HepG2 (cell line): ENCODE measurements around the gene DUS1L. TPM values are rescaled to one million over a fixed set of nuclear protein-coding genes. Genes with fewer than 3 reads are reported as not detected.
A peak's percentile ranks its signal among the peaks of the same experiment; 100 is the strongest.

Experiments used
- ATF7-NPFF ChIP-seq: sonication (generic); formaldehyde crosslinking; IDR thresholded peaks from 2 replicates; pipeline ENCODE4 v1.8.1; 2023; ENCODE audit warnings: mild to moderate bottlenecking, low read depth, missing genetic modification reagents, moderate library complexity
- GZF1 ChIP-seq: sonication (generic); formaldehyde crosslinking; IDR thresholded peaks from 2 replicates; pipeline ENCODE4 v1.5.1; 2020; ENCODE audit warnings: mild to moderate bottlenecking, missing genetic modification reagents
- KDM5B ChIP-seq: sonication (generic); formaldehyde crosslinking; IDR thresholded peaks from 2 replicates; pipeline ENCODE4 v1.4.0; 2020; ENCODE audit warnings: missing genetic modification reagents, mild to moderate bottlenecking, borderline replicate concordance
- RORA ChIP-seq: sonication (generic); formaldehyde crosslinking; IDR thresholded peaks from 2 replicates; pipeline ENCODE4 v1.5.0; 2020; ENCODE audit warnings: mild to moderate bottlenecking, missing genetic modification reagents, moderate library complexity
- ZFP37 ChIP-seq: sonication (generic); formaldehyde crosslinking; IDR thresholded peaks from 2 replicates; pipeline ENCODE4 v1.4.0; 2020; ENCODE audit warnings: missing genetic modification reagents, borderline replicate concordance
- ZNF282 ChIP-seq: fragments of 450-650 bp; IDR thresholded peaks from 2 replicates; pipeline ENCODE4 v1.6.1; 2018; ENCODE audit not compliant: partially characterized antibody
- ZNF441 ChIP-seq: sonication (generic); formaldehyde crosslinking; IDR thresholded peaks from 2 replicates; pipeline ENCODE4 v1.7.0; 2021; ENCODE audit warnings: missing genetic modification reagents, borderline replicate concordance
- ZNF775 ChIP-seq: sonication (generic); formaldehyde crosslinking; IDR thresholded peaks from 2 replicates; pipeline ENCODE4 v1.4.0; 2020; ENCODE audit warnings: missing genetic modification reagents, mild to moderate bottlenecking, moderate library complexity, borderline replicate concordance
- ZNF792 ChIP-seq: IDR thresholded peaks from 2 replicates; pipeline ENCODE4 v1.6.1; 2016
- polyA plus RNA-seq, 8 experiments: library from polyadenylated mRNA; depleted of rRNA in 3 of 8; stranded (reverse) in 7 of 8; unstranded in 1 of 8; fragments of >200 nt; fragmentation: Illumina TruSeq in 4 of 8; extraction: Trizol in 4 of 8; gene quantifications; 2 replicates each; pipeline versions ENCODE4 v1.2.1 to v1.2.3, GENCODE V29; 2011 to 2016; ENCODE audit warnings: low read depth in 4 of 8, missing spikeins in 1 of 8, mixed read lengths in 1 of 8; ENCODE audit not compliant: insufficient read depth in 1 of 8
- total RNA-seq, 5 experiments: library from RNA; depleted of rRNA; stranded (reverse); fragments of >200 nt; fragmentation: Illumina TruSeq; extraction: Trizol; gene quantifications; 2 replicates each; pipeline ENCODE4 v1.2.3, GENCODE V29; 2016; ENCODE audit warnings: low read depth in 1 of 5
- TF ChIP-seq, protein P1 (sequence below): sonication (generic); formaldehyde crosslinking; IDR thresholded peaks from 2 replicates; pipeline ENCODE4 v1.5.1; 2020; ENCODE audit warnings: mild to moderate bottlenecking, missing genetic modification reagents
- TF ChIP-seq, protein P2 (sequence below): sonication (generic); IDR thresholded peaks from 2 replicates; pipeline ENCODE4 v1.6.1; 2016; ENCODE audit warnings: low read depth, borderline replicate concordance
- TF ChIP-seq, protein P3 (sequence below): sonication (generic); formaldehyde crosslinking; IDR thresholded peaks from 2 replicates; pipeline ENCODE4 v1.4.0; 2020; ENCODE audit warnings: missing genetic modification reagents
- TF ChIP-seq, protein P4 (sequence below): sonication (generic); formaldehyde crosslinking; conservative IDR thresholded peaks from 2 replicates; pipeline ENCODE4 v1.5.0; 2020; ENCODE audit warnings: missing genetic modification reagents
- TF ChIP-seq, protein P5 (sequence below): sonication (generic); formaldehyde crosslinking; IDR thresholded peaks from 2 replicates; pipeline ENCODE4 v1.8.1; 2023; ENCODE audit warnings: mild to moderate bottlenecking, missing genetic modification reagents
- TF ChIP-seq, protein P6 (sequence below): sonication (generic); formaldehyde crosslinking; conservative IDR thresholded peaks from 2 replicates; pipeline ENCODE4 v1.8.0; 2022; ENCODE audit warnings: low read depth, missing genetic modification reagents

The DUS1L gene
- total and polyA plus RNA-seq, 2 of the 13 experiments (the other 11 are each of a cell fraction or from before 2014, with no cell fraction given) = 81.0 to 109 TPM

DNA sequence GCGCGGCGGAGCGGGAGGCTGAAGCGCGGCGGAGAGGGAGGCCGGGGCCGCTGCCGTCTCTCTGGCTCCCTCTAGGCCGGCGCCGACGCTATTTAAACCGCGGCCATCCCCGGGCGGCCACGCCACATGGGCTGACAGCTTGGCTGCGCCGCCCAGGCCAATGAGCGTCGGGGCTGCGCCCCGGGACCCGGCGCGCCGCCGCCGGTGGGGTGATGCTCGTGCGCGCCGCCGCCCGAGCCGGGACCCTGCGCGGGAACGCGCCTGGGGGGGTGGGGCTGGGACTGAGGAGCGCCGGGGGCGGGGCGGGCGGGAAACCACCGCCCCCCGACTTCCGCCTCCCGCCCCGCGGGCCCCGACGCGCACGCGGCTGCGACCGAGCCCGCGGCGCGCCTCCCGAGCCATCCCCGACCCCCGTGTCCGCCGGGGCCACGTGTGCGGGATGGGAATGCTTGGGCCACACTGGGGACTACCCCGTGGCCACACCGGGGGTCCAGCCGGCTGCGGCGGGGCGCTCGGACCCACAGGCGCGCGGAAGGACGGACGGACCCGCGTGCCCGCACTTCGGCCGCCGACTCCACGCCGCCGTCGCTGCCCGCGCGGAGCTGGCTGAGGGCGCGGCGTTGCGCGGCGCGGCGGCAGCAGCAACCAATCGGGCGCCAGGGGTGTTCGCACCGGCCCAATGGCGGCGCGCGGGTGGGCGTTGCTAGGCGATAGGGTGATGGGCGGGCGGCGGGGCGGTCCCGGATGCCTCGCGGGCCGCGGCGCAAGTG lies 32.8 kb upstream of the DUS1L start, which contains the start of gene FASN (continued):
- TF ChIP-seq RORA (CRISPR knock-in tag) (no peak), ZFP37 (CRISPR knock-in tag) (peak; percentile 18; the same call in 1 of the 2 replicates), KDM5B (no peak; the same call in 1 of the 2 replicates), ZNF441 (CRISPR knock-in tag) (peak; percentile 64), ATF7-NPFF (CRISPR knock-in tag) (0 out of 2 replicates have a peak, but pooled peaks have one; percentile 39), ZNF792 (CRISPR knock-in tag) (no peak), ZNF282 (no peak), GZF1 (CRISPR knock-in tag) (no peak), ZNF775 (CRISPR knock-in tag) (no peak)
- TF ChIP-seq, protein P1, sequence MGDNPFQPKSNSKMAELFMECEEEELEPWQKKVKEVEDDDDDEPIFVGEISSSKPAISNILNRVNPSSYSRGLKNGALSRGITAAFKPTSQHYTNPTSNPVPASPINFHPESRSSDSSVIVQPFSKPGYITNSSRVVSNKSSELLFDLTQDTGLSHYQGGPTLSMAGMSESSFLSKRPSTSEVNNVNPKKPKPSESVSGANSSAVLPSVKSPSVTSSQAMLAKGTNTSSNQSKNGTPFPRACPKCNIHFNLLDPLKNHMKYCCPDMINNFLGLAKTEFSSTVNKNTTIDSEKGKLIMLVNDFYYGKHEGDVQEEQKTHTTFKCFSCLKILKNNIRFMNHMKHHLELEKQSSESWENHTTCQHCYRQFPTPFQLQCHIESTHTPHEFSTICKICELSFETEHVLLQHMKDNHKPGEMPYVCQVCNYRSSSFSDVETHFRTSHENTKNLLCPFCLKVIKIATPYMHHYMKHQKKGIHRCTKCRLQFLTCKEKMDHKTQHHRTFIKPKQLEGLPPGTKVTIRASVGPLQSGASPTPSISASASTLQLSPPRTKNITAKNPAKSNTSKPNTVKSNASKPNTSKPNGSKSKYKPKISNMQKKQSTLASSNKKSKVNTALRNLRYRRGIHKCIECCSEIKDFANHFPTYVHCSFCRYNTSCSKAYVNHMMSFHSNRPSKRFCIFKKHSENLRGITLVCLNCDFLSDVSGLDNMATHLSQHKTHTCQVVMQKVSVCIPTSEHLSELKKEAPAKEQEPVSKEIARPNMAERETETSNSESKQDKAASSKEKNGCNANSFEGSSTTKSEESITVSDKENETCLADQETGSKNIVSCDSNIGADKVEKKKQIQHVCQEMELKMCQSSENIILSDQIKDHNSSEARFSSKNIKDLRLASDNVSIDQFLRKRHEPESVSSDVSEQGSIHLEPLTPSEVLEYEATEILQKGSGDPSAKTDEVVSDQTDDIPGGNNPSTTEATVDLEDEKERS (CRISPR knock-in tag) = no peak
- TF ChIP-seq, protein P2, sequence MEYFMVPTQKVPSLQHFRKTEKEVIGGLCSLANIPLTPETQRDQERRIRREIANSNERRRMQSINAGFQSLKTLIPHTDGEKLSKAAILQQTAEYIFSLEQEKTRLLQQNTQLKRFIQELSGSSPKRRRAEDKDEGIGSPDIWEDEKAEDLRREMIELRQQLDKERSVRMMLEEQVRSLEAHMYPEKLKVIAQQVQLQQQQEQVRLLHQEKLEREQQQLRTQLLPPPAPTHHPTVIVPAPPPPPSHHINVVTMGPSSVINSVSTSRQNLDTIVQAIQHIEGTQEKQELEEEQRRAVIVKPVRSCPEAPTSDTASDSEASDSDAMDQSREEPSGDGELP = peak; percentile 46; the same call in 1 of the 2 replicates
- TF ChIP-seq, protein P3, sequence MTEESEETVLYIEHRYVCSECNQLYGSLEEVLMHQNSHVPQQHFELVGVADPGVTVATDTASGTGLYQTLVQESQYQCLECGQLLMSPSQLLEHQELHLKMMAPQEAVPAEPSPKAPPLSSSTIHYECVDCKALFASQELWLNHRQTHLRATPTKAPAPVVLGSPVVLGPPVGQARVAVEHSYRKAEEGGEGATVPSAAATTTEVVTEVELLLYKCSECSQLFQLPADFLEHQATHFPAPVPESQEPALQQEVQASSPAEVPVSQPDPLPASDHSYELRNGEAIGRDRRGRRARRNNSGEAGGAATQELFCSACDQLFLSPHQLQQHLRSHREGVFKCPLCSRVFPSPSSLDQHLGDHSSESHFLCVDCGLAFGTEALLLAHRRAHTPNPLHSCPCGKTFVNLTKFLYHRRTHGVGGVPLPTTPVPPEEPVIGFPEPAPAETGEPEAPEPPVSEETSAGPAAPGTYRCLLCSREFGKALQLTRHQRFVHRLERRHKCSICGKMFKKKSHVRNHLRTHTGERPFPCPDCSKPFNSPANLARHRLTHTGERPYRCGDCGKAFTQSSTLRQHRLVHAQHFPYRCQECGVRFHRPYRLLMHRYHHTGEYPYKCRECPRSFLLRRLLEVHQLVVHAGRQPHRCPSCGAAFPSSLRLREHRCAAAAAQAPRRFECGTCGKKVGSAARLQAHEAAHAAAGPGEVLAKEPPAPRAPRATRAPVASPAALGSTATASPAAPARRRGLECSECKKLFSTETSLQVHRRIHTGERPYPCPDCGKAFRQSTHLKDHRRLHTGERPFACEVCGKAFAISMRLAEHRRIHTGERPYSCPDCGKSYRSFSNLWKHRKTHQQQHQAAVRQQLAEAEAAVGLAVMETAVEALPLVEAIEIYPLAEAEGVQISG (CRISPR knock-in tag) = peak; percentile 83
- TF ChIP-seq, protein P4, sequence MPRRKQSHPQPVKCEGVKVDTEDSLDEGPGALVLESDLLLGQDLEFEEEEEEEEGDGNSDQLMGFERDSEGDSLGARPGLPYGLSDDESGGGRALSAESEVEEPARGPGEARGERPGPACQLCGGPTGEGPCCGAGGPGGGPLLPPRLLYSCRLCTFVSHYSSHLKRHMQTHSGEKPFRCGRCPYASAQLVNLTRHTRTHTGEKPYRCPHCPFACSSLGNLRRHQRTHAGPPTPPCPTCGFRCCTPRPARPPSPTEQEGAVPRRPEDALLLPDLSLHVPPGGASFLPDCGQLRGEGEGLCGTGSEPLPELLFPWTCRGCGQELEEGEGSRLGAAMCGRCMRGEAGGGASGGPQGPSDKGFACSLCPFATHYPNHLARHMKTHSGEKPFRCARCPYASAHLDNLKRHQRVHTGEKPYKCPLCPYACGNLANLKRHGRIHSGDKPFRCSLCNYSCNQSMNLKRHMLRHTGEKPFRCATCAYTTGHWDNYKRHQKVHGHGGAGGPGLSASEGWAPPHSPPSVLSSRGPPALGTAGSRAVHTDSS (CRISPR knock-in tag) = 0 out of 2 replicates have a peak, but pooled peaks have one; percentile 80
- TF ChIP-seq, protein P5, sequence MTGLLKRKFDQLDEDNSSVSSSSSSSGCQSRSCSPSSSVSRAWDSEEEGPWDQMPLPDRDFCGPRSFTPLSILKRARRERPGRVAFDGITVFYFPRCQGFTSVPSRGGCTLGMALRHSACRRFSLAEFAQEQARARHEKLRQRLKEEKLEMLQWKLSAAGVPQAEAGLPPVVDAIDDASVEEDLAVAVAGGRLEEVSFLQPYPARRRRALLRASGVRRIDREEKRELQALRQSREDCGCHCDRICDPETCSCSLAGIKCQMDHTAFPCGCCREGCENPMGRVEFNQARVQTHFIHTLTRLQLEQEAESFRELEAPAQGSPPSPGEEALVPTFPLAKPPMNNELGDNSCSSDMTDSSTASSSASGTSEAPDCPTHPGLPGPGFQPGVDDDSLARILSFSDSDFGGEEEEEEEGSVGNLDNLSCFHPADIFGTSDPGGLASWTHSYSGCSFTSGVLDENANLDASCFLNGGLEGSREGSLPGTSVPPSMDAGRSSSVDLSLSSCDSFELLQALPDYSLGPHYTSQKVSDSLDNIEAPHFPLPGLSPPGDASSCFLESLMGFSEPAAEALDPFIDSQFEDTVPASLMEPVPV (CRISPR knock-in tag) = no peak; the same call in none of the 2 replicates
- TF ChIP-seq, protein P6, sequence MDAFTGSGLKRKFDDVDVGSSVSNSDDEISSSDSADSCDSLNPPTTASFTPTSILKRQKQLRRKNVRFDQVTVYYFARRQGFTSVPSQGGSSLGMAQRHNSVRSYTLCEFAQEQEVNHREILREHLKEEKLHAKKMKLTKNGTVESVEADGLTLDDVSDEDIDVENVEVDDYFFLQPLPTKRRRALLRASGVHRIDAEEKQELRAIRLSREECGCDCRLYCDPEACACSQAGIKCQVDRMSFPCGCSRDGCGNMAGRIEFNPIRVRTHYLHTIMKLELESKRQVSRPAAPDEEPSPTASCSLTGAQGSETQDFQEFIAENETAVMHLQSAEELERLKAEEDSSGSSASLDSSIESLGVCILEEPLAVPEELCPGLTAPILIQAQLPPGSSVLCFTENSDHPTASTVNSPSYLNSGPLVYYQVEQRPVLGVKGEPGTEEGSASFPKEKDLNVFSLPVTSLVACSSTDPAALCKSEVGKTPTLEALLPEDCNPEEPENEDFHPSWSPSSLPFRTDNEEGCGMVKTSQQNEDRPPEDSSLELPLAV (CRISPR knock-in tag) = 0 out of 2 replicates have a peak, but pooled peaks have one; percentile 60
